HG02678 (cell line): ENCODE data around the gene GARNL3.
A peak's percentile ranks its signal among the peaks of the same experiment; 100 is the strongest.

Source experiments
- ATAC-seq: cut with Tn5 transposase; IDR thresholded peaks from one replicate; pipeline ENCODE4 v1.9.1; 2021; ENCODE audit warnings: mild to moderate bottlenecking, moderate library complexity; ENCODE audit not compliant: unreplicated experiment

Gene GARNL3

DNA sequence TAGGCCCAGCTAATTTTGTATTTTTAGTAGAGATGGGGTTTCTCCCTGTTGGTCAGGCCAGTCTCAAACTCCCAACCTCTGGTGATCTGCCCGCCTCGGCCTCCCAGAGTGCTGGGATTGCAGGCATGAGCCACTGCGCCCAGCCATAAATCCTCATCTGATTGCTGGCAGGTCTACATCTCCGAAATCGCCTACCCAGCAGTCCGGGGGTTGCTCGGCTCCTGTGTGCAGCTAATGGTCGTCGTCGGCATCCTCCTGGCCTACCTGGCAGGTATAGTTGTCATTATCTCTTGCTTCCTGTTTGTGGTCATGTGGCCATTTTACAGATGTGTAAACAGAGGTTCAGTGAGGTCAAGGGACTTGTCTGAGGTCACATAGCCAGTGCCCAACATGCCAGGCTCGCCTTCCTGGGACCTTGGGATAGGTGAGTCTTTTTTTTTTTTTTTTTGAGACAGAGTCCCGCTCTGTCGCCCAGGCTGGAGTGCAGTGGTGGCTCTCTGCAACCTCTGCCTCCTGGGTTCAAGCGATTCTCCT is 135.2 kb downstream of the GARNL3 start:
- no peak for ATAC-seq

DNA sequence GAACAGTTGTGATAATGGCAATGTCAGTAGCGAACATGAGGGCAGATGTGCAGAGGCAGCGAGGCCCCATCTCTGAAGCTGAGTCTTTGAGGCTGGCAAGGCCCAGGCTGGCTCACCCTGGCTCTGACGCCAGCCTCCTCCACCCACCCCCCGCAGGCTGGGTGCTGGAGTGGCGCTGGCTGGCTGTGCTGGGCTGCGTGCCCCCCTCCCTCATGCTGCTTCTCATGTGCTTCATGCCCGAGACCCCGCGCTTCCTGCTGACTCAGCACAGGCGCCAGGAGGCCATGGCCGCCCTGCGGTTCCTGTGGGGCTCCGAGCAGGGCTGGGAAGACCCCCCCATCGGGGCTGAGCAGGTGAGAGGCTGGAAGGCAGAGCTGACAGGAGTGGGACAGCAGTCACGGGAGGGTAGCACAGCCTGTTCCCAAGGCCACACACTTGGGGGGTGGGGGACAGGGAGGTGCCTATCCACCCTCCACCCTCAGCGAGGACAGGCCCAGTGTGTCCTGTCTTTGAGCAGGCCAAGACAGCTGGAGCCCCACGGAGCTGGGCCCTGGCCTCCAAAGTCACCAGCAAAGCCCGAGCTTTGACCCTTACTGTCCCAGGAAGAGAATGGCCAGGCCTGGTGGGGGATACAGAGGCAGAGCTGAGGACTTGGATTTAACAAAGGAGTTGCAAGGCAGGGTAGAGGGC is 138.0 kb downstream of the GARNL3 start:
- no peak for ATAC-seq

DNA sequence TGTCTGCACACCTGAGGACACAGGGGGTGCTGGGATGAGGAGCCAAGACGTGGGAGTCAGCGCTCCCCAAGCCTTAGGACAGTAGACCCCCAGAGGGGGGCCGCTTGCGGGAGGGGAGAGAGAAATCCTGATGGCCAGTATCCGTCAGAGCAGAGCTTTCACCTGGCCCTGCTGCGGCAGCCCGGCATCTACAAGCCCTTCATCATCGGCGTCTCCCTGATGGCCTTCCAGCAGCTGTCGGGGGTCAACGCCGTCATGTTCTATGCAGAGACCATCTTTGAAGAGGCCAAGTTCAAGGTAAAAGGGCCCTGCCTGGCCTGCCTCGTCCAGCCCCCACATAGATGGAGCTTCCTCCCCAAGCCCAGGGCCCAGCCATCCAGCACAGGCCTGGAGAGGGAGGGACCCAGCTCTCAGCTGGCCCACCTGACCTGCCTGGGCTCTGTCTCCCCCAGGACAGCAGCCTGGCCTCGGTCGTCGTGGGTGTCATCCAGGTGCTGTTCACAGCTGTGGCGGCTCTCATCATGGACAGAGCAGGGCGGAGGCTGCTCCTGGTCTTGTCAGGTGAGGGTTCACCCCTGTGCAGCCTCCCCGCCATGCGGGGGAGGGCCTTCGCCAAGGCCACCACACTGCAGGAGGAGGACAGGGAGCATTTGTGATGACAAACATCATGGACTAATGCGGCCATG is 139.1 kb downstream of the GARNL3 start:
- no peak for ATAC-seq

DNA sequence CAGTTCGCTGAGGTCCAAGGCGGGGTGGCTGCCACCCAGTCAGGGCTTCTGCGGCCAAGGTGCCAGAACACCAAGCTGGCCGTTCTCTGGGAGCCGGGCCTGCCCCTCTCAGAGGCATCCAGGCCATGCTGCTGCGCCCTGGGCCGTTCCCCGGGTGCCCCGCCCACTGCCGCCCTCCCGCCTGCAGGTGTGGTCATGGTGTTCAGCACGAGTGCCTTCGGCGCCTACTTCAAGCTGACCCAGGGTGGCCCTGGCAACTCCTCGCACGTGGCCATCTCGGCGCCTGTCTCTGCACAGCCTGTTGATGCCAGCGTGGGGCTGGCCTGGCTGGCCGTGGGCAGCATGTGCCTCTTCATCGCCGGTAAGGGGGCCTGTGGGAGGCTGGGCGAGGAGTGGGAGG is 140.1 kb downstream of the GARNL3 start:
- ATAC-seq: no peak

DNA sequence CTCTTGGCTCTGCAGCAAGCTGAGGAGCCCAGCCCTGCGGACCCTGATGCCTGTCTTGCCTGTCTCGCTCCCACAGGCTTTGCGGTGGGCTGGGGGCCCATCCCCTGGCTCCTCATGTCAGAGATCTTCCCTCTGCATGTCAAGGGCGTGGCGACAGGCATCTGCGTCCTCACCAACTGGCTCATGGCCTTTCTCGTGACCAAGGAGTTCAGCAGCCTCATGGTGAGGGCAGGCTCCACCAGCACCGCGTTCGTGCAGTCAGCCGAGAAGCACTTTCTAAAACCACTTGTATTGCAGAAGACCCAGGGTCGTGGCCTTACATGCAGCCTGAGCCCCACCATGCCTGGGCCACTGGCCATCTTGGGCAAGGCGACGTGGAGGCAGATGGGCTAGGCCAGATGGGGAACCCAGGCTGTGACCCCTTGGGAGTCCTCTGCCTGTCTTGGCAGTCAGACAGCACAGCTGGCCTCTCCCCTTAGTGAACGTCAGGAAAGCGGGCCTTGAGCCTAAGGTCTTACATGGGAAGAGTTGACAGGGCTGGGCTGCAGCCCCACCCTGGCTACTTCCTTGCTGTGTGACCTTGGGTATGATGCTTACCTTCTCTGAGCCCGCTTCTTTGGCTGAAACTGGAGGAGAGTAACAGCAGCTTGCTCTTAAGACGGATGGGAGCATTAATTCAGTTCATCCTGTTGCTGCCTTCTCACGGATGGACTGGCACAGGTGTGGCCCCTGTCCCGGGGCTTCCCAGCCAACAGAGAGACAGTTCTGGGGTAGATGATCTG is 141.0 kb downstream of the GARNL3 start:
- no peak for ATAC-seq

DNA sequence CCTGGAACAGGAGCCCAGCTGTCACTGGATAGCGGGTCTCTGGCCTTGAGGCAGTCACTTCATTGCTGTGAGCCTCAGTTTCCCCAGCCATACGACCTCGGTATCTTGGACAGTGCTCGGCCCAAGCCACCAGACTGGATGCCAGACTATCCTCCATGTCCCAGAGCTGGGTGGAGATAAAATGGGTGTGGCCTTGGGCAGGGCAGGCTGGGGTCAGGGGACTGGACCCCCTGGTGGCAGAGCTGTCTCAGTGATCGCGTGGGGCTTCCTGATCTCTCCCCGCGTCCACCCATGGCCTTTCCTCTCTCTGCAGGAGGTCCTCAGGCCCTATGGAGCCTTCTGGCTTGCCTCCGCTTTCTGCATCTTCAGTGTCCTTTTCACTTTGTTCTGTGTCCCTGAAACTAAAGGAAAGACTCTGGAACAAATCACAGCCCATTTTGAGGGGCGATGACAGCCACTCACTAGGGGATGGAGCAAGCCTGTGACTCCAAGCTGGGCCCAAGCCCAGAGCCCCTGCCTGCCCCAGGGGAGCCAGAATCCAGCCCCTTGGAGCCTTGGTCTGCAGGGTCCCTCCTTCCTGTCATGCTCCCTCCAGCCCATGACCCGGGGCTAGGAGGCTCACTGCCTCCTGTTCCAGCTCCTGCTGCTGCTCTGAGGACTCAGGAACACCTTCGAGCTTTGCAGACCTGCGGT is 142.4 kb downstream of the GARNL3 start:
- no peak for ATAC-seq

DNA sequence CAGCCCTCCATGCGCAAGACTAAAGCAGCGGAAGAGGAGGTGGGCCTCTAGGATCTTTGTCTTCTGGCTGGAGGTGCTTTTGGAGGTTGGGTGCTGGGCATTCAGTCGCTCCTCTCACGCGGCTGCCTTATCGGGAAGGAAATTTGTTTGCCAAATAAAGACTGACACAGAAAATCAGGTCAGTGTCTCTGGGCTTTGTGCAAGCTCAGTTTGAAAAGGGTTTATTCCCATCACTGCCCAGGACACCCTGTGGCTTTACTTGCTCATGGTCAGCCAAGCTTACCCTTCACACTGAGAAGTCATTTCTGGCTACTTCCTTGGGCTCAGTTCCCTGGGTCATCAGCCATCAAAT is 142.9 kb downstream of the GARNL3 start:
- ATAC-seq: no peak

DNA sequence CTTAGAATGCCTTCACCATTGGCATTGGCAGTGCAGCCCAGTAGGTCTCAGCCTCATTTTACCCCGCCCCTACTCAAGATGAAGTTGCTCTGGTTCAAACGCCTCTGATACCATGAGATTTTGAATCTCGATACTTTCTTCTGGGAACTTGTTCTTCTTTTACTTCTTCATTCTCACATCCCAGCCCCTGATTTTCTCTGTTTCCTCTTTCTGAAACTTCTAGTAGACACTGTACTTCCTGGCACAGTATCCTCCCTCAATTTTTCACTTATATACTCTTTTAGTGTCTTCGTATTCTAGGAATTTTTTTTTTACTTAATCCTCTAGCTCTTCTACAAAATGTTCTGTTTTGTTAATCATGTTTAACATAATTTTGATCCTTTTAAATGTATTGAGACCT is 146.5 kb downstream of the GARNL3 start:
- no peak for ATAC-seq

DNA sequence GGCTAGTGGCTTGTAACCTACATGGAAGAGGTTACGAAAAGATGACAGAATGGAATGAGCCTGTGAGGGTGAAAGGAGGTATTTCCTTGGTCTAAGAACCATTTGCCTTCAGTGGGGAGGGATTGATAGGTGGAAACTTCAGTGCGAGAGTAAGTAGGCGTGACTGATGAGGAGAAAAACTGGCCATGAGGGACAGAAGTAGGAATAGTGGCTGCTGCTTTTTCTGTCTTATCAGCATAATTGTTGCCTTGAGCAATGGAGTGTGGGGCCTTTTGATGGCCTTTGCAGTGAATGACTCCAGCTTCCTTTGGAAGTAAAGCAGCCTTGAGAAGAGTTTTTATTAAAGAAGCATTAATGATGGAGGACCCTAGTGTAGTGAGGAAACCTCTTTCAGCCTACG is 150.6 kb downstream of the GARNL3 start:
- ATAC-seq: no peak

DNA sequence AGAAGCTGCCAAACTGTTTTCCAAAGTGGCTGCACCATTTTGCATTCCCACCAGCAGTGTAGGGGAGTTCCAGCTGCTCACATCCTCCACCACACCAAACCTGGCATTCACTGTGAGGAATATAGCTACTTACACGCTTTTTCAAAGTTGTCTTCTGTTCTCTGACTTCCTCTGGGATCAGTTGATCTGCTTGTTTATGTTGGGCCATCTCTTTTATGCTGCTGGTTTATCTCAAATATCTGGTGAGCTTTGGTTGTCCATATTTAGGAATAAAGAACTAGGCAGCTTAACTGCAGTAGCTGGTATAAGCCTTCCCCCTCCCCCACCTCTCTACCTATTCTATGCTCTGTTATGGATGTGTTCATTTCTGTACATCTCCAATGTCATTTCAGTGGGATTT is 151.1 kb downstream of the GARNL3 start:
- ATAC-seq: no peak

DNA sequence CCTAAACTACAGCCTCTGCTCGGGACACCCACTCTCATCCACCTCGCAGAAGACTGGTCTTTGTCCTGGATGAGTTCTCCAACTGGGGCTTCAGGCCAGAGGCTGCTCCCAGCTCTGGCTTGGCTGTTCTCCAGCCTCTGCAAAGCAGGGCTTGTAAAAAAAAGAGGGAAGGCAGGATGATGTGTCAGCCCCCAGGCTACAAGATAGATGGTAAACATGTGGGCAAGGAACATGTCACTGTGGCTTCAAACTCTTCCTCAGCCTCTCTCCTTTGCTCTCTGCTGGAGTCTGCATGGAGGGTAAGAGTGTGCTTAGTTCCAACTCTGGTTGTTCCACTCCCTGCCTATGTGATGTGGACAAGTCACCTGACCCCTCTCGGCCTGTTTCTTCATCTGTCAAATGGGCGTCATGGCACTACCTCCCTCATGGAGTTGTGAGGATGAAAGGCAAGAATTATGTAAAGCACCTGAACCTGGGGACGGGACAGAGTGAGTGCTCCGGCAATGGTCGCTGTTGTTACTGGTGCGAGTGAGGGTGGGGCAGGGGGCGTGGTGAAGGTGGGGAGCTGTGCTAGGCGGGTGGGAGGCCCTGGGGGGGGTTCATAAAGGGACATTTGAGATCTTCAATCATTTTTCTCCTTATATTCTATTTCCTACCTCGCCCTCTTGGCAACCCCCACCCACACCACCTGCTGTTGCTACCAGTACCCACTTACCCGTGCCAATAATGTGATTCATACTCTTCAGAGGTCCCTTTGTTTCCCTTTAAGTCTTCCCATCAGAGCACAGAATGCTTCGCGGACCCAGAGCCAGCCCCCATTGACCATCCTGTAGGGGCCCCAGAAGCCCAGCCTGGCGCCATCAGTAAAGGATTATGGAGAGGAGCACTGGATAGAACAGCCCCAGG is 152.8 kb downstream of the GARNL3 start:
- no peak for ATAC-seq

DNA sequence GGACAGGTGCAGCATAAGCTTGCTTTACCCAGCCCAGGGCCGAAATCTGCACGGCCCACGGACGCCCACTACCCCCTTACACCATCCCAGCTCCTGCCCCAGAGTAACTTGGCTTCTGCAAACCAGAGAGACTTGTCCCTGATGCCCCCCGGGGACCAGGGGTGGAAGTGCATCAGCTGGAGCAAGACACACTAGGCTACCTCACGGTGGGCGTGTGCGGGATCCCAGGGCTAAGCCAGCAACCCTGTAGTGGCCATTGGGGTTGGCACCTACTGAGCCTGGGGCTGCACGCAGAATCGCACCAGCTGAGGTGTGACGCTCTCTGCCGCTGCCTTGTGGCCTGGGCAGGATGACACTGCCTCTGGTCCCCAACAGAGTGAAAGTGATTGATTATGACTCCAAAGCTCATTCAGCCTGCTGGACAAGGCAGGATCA is 153.5 kb downstream of the GARNL3 start:
- ATAC-seq: no peak

DNA sequence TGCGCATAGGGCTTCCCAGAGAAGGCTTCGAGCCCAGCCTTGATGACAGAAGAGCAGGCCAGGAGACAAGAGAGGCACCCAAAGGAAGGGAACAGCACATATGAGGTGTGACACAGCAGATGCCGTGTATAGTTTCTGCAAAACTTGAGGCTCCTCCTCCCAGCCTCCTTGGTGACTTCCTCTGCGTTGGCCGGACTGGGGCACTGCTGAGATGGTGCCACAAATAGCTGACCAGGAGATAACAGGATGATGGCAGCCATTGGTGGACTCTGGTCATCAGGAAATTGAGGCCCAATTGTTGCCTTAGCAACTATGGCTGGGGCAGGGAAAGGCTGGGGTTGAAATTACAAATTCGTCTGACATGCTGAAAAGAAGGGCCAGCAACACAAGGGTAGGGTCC is 154.8 kb downstream of the GARNL3 start:
- no peak for ATAC-seq

DNA sequence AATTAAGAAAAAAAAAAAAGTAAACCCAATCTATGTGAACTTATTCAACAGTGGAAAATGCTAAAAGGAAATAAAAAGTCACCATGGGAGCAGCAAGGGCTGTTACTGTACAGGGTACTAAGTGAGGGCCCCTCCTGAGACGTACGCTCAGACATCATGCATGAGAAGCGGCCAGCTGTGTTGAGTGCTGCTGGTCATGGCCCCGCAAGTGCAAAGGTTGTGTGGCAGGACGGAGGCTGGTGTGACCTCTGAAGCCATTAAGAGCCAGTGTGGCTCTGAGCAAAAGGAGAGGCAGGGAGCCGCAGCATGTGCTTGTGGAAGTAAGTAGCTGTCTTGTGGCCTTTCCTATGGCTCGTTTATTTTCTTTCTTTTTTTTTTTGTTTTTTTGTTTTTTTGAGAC is 156.5 kb downstream of the GARNL3 start:
- no peak for ATAC-seq

DNA sequence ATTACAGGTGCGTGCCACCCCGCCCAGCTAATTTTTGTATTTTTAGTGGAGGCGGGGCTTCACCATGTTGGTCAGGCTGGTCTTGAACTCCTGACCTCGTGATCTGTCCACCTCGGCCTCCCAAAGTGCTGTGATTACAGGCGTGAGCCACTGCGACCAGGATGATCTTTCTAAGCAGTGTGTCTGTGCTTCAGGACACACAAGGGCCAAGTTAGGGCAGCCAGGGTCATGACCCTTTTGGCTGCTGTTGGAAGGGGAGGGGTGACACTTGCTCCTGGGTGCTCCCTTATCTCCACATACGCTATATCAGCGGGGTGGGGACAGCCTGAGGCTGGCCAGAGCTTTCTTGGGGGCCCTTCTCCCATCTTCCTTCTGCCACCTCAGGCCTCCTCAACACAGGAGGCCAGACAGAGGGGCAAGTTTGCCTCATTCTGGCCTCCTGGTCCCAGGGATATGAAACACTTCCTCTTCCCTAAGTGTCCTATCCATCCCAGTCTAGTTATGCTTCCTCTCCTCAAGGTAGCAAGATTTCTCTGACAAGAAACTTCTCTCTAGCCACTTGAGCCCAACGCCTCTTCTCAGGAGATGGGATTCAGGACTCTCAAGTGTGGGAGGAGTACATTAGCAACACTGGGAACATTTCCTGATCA is 157.7 kb downstream of the GARNL3 start:
- no peak for ATAC-seq

DNA sequence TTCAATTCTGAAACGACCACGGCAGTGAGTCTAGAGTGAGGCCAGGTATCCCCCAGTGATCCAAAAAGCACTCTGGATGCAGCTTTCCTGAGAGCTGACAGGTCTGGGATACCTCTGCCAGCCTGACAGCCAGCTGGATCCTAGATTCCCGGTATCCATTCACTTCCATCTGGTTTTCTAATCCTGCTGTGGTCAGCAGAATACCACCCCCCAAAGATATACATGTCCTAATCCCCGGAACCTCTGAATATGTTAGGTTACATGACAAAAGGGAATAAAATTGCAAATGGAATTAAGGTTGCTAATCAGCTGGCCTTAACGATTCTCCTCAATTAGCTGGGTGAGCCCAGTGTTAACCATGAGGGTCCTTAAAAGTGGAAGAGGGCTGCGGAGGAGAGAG is 158.2 kb downstream of the GARNL3 start:
- ATAC-seq: no peak

DNA sequence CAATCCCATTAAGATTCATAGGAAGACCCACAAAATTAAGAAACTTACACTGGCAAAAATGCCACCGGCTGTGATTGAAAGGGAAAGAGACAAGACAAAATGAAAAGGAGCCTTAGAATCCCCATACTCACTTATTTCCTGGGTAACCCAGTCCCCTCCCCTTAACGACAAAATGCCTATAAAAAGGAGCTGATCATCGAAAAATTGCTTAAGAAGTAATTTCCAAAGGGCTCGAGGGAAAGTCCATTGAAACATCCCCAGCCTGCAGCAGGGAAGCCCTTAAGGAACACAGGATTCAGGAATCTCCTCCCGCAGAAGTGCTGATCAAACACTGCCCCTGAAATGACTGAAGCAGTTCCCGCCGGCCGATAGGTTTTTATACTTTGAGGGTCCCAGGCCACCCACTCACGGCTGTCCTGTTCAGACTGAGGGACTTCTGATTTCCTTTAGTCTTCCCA is 158.9 kb downstream of the GARNL3 start:
- ATAC-seq: no peak

DNA sequence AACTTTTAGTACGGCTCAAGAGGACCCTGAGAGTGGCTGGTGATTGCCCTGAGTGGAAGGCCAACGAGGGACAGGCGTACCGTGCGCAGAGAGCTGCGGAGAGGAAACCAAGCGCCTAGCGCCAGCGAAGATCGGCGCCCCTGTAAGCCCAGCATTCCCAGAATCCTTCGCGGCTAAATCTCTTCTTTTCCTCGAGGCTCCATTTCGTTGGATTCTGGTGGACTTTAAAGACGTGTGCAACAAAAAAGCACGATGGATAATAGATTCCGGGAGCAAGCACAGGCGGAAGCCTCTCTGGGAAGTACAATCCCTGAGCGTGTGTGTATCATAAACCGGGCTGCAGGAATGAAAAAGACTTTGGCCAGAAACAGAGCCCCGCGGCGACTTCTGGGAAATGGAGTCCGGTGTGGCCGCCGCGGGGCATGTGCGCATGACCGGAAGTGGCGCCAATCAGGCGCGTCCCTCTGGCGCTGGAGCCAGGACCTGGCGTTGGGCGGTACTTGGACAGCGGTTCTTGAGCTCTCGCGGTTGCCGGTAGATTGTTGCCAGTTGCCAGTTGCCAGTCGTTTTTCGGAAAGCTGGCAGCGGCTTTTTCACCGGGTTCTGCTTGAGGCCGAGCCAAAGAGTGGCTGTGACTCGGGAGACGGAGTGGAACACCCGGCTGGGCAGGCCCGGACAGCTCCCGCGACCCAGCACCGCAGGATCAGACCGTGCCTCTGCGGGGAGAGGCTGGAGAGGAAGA is 159.5 kb downstream of the GARNL3 start, which contains the start of gene ZNF79:
Gene ZNF79, plus strand, starts transcription at position 449 of the 742 bp plus-strand sequence. CDS start 406 bp downstream, outside the sequence.
- ATAC-seq: peak; percentile 85

DNA sequence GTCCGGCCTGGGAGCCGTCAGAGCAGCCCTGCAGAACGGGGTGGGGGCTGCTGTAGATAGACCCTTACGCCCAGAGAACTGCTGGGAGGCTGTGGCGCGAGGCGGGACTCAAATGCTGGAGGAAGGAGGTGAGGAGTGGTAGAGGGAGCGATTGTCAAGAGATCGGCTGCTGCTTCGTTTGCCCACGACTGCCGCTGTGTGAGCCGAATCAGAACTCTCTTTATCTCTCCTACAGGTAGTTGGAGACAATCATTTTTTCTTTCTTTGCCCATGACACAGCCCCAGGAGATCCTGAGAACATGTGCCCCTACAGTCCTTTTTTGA is 160.1 kb downstream of the GARNL3 start:
- no peak for ATAC-seq
